Measurements from ENCODE around the gene IL15RA.

Gene IL15RA

GRCh38 chr10:6012121-6012905 is 35.0 kb upstream of the IL15RA start:
- H3K4me3 ChIP-seq (ENCODE audit: low read depth, low read length) = no peak overlapping the region
- no peak for DNase-seq (ENCODE audit: low read depth)
- no peak for TF ChIP-seq CTCF (IDR thresholded peaks at IDR 0.05; ENCODE audit: control insufficient read depth, extremely low read depth, insufficient read depth)

GRCh38 chr10:6011558-6011957 is 34.2 kb upstream of the IL15RA start:
- no peak overlapping the region for H3K4me3 ChIP-seq (ENCODE audit: low read depth, low read length)
- no peak for TF ChIP-seq CTCF (IDR thresholded peaks at IDR 0.05; ENCODE audit: control insufficient read depth, extremely low read depth, insufficient read depth)
- DNase-seq (ENCODE audit: low read depth) = no peak

GRCh38 chr10:6010569-6010968 is 33.2 kb upstream of the IL15RA start:
- TF ChIP-seq CTCF (IDR thresholded peaks at IDR 0.05; ENCODE audit: control insufficient read depth, extremely low read depth, insufficient read depth) = no peak
- no peak overlapping the region for H3K4me3 ChIP-seq (ENCODE audit: low read depth, low read length)
- no peak for DNase-seq (ENCODE audit: low read depth)

GRCh38 chr10:6009961-6010360 is 32.6 kb upstream of the IL15RA start:
- DNase-seq (ENCODE audit: low read depth) = no peak
- H3K4me3 ChIP-seq (ENCODE audit: low read depth, low read length) = no peak overlapping the region
- TF ChIP-seq CTCF (IDR thresholded peaks at IDR 0.05; ENCODE audit: control insufficient read depth, extremely low read depth, insufficient read depth) = no peak

- no peak overlapping the region for H3K4me3 ChIP-seq (ENCODE audit: low read depth, low read length)
- TF ChIP-seq CTCF (IDR thresholded peaks at IDR 0.05; ENCODE audit: control insufficient read depth, extremely low read depth, insufficient read depth) = no peak
- no peak for DNase-seq (ENCODE audit: low read depth)
Measured at GRCh38 chr10:6009150-6009549, 31.8 kb upstream of the IL15RA start.

- no peak for DNase-seq (ENCODE audit: low read depth)
- H3K4me3 ChIP-seq (ENCODE audit: low read depth, low read length) = no peak overlapping the region
- no peak for TF ChIP-seq CTCF (IDR thresholded peaks at IDR 0.05; ENCODE audit: control insufficient read depth, extremely low read depth, insufficient read depth)
Measured at GRCh38 chr10:6008497-6009142, 31.3 kb upstream of the IL15RA start.

Data from LNCaP clone FGC (cell line).